OCI-LY3 (cell line): ENCODE measurements around the gene FARP1.

ENCODE experiments used
- H2AFZ ChIP-seq: fragments of 200-600, 300-600 bp; shearing (Covaris generic); 2 replicates; pipeline ENCODE4 v1.6.0; 2014; ENCODE audit warnings: antibody characterized with exemption, low read depth, low read length
- H3K27ac ChIP-seq: fragments of 200-600, 300-600 bp; sonication (generic); 2 replicates; pipeline ENCODE4 v1.5.1; 2014; ENCODE audit warnings: mild to moderate bottlenecking, low read length, moderate library complexity, mixed read lengths
- H3K27me3 ChIP-seq: fragments of 200-600, 300-600 bp; sonication (generic); 2 replicates; pipeline ENCODE4 v1.6.1; 2014; ENCODE audit warnings: low read depth, low read length, mixed read lengths
- H3K36me3 ChIP-seq: fragments of 200-600, 300-600 bp; sonication (generic); replicated peaks from 2 replicates; pipeline ENCODE3; 2014; ENCODE audit warnings: low read depth, low read length, mixed read lengths
- H3K4me1 ChIP-seq: fragments of 300-600, 200-600 bp; sonication (generic); 2 replicates; pipeline ENCODE4 v1.6.1; 2014; ENCODE audit warnings: low read length, mixed read lengths
- H3K4me2 ChIP-seq: fragments of 200-600, 300-600 bp; sonication (generic); 2 replicates; pipeline ENCODE4 v1.6.1; 2014; ENCODE audit warnings: low read length, mixed read lengths
- H3K4me3 ChIP-seq: fragments of 300-600, 200-600 bp; sonication (generic); 2 replicates; pipeline ENCODE4 v1.5.1; 2014; ENCODE audit warnings: antibody characterized with exemption, mild to moderate bottlenecking, low read length, moderate library complexity
- H3K79me2 ChIP-seq: fragments of 300-600, 200-600 bp; shearing (Covaris generic); 2 replicates; pipeline ENCODE4 v1.6.1; 2014; ENCODE audit warnings: mild to moderate bottlenecking, low read length, mixed read lengths
- H3K9ac ChIP-seq: fragments of 300-600, 200-600 bp; shearing (Covaris generic); 2 replicates; pipeline ENCODE4 v1.6.0; 2014; ENCODE audit warnings: mild to moderate bottlenecking, low read length, moderate library complexity
- H3K9me3 ChIP-seq: fragments of 200-600, 300-600 bp; shearing (Covaris generic); 2 replicates; pipeline ENCODE4 v1.6.1; 2014; ENCODE audit warnings: low read length, mixed read lengths; ENCODE audit not compliant: insufficient read depth
- H4K20me1 ChIP-seq: fragments of 200-600, 300-600 bp; sonication (generic); 2 replicates; pipeline ENCODE4 v1.6.1; 2016; ENCODE audit warnings: low read length, mixed read lengths; ENCODE audit not compliant: insufficient read depth
- EZH2phosphoT487 ChIP-seq: fragments of 200-600 bp; shearing (Covaris generic); IDR thresholded peaks from 2 replicates; pipeline ENCODE4 v1.6.1; 2018; ENCODE audit warnings: antibody characterized with exemption, mixed run types, low read depth
- TF ChIP-seq, protein P1 (sequence below): fragments of 200-600, 300-600 bp; sonication (generic); IDR thresholded peaks from 2 replicates; pipeline ENCODE4 v1.5.1; 2014; ENCODE audit warnings: antibody characterized with exemption, low read length, low read depth

Gene FARP1

DNA sequence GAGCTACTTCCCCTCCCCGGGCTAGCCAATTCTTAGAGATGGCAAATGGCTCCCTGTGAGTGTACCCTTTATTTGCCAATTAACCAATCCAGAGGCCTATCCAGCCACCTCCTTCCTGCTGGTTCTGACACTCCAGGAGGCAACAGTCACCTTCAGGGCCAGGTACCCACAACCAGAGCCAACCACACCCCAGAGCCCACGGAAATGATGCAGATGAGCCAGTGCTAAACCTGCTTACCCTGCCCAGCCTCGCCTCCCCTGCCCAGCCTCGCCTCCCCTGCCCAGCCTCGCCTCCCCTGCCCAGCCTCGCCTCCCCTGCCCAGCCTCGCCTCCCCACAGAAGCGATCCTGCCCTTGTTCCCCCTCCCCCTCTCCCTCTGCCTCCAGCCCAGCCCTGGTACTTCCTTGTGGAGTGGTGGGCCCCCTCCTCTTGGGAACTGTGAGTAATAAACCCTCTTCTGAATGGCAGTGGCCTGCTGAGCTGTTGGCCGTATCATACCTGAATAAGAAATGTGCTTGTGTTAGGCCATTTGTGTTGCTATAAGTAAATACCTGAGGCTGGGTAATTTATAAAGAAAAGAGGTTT is 207.9 kb downstream of the FARP1 start:
- Histone ChIP-seq H4K20me1 (no peaks in the 10 kb centered on the region), H3K4me2 (no peak overlapping the region), H3K27me3 (0 out of 2 replicates have a peak, but pooled peaks cover 7% of the 10 kb centered on the region), H3K9ac (no peak overlapping the region), H3K79me2 (no peaks in the 10 kb centered on the region), H3K36me3 (no peaks in the 10 kb centered on the region), H3K4me1 (peaks cover 7% of the 10 kb centered on the region), H3K9me3 (no peaks in the 10 kb centered on the region), H3K27ac (no peak overlapping the region), H3K4me3 (no peak overlapping the region), H2AFZ (no peak overlapping the region)
- no peak for TF ChIP-seq EZH2phosphoT487
- TF ChIP-seq, protein P1, sequence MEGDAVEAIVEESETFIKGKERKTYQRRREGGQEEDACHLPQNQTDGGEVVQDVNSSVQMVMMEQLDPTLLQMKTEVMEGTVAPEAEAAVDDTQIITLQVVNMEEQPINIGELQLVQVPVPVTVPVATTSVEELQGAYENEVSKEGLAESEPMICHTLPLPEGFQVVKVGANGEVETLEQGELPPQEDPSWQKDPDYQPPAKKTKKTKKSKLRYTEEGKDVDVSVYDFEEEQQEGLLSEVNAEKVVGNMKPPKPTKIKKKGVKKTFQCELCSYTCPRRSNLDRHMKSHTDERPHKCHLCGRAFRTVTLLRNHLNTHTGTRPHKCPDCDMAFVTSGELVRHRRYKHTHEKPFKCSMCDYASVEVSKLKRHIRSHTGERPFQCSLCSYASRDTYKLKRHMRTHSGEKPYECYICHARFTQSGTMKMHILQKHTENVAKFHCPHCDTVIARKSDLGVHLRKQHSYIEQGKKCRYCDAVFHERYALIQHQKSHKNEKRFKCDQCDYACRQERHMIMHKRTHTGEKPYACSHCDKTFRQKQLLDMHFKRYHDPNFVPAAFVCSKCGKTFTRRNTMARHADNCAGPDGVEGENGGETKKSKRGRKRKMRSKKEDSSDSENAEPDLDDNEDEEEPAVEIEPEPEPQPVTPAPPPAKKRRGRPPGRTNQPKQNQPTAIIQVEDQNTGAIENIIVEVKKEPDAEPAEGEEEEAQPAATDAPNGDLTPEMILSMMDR, result no peak

DNA sequence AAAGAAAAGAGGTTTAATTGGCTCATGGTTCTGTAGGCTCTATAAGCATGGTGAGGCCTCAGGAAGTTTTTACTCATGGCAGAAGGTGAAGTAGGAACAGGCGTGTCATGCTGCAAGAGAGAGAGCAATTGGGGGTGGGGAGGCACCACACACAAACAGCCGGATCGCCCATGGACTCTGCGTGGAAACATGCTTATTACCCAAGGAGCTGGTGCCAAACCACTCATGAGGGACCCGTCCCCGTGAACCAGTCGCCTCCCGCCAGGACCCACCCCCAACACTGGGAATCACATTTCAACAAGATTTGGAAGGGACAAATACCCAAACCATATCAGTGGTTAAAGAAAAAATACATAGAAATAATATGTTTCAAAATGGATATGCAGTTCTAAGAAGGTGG is 208.7 kb downstream of the FARP1 start:
- no peaks in the 10 kb centered on the region for H3K79me2 ChIP-seq
- H4K20me1 ChIP-seq, result no peaks in the 10 kb centered on the region
- peaks cover 7% of the 10 kb centered on the region for H3K4me1 ChIP-seq
- no peaks in the 10 kb centered on the region for H3K9me3 ChIP-seq
- H3K27me3 ChIP-seq, result 0 out of 2 replicates have a peak, but pooled peaks cover 7% of the 10 kb centered on the region
- no peak overlapping the region for H3K9ac ChIP-seq
- no peak overlapping the region for H2AFZ ChIP-seq
- H3K4me3 ChIP-seq, result no peak overlapping the region
- TF ChIP-seq, protein P1, result no peak
- no peak for TF ChIP-seq EZH2phosphoT487
- H3K27ac ChIP-seq, result no peak overlapping the region
- no peaks in the 10 kb centered on the region for H3K36me3 ChIP-seq
- no peak overlapping the region for H3K4me2 ChIP-seq

DNA sequence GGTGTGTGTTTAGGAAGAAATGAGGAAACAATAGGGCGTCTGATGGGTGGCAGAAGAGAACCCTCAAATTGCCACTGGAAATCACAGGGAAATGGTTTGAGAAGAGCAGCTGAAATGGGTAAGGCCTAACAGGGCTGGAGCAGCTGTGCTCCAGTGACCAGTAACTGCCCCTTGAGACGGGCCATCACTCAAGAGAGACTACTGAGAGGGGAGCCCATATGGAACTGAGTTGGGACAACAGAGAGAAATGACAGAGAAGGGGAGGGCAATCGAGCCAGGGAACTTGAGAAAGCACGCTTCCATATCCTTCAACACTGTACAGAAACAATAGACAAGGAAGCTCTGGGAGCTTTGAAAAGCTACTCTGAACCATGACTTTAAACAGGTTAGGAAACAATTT is 209.3 kb downstream of the FARP1 start:
- Histone ChIP-seq H3K79me2 (no peaks in the 10 kb centered on the region), H3K27me3 (0 out of 2 replicates have a peak, but pooled peaks cover 5% of the 10 kb centered on the region), H3K9ac (no peak overlapping the region), H3K27ac (no peak overlapping the region), H3K9me3 (0 out of 2 replicates have a peak, but pooled peaks cover 3% of the 10 kb centered on the region), H3K36me3 (no peaks in the 10 kb centered on the region), H3K4me3 (no peak overlapping the region), H3K4me1 (peaks cover 7% of the 10 kb centered on the region), H3K4me2 (no peak overlapping the region), H2AFZ (no peak overlapping the region), H4K20me1 (no peaks in the 10 kb centered on the region)
- TF ChIP-seq, protein P1, result no peak

DNA sequence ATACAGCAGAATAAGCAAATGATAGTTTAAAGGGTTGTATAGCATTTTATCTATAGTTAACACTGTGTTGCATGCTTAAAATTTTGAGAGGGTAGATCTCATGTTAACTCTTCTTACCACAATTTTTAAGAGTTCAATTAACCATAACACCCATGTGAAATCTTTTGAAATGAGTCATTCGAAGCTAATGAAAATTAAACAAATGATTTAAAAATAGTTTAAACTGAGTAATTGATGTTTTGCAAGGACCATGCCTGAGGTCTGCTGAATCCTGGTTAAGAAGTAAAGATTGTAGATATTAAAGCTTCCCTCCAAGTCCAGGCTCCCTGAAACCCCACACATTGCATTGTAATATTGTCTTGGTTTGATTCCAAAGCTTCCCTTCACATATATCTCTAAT is 210.9 kb downstream of the FARP1 start:
- H3K4me1 ChIP-seq, result peaks cover 7% of the 10 kb centered on the region
- peak overlapping the region; percentile 17; the same call in 1 of the 2 replicates for H3K4me2 ChIP-seq
- no peak overlapping the region for H3K4me3 ChIP-seq
- H3K9ac ChIP-seq, result no peak overlapping the region
- H2AFZ ChIP-seq, result no peak overlapping the region
- H4K20me1 ChIP-seq, result no peaks in the 10 kb centered on the region
- H3K79me2 ChIP-seq, result no peaks in the 10 kb centered on the region
- H3K27ac ChIP-seq, result no peak overlapping the region
- no peak for TF ChIP-seq EZH2phosphoT487
- TF ChIP-seq, protein P1, result no peak
- H3K27me3 ChIP-seq, result no peaks in the 10 kb centered on the region
- H3K36me3 ChIP-seq, result no peaks in the 10 kb centered on the region
- 0 out of 2 replicates have a peak, but pooled peaks cover 5% of the 10 kb centered on the region for H3K9me3 ChIP-seq
